Glomerular visceral epithelial cell (primary cell): ENCODE measurements around the gene TCF12.

Source experiments
- DNase-seq: peaks from one replicate; pipeline ENCODE4 v3.0.0-alpha.2; 2016; ENCODE audit errors: extremely low spot score

Gene TCF12

GRCh38 chr15:57297630-57298029 is 379.2 kb downstream of the TCF12 start:
- no peak for DNase-seq

- DNase-seq = no peak
Observed at GRCh38 chr15:57298204-57298603, 379.8 kb downstream of the TCF12 start.

GRCh38 chr15:57298843-57299550 is 380.6 kb downstream of the TCF12 start:
- DNase-seq = no peak

- DNase-seq = no peak
Observed at GRCh38 chr15:57301307-57301706, 382.9 kb downstream of the TCF12 start.

- no peak for DNase-seq
Observed at GRCh38 chr15:57302640-57303257, 384.3 kb downstream of the TCF12 start.

GRCh38 chr15:57305009-57305408 is 386.6 kb downstream of the TCF12 start:
- no peak for DNase-seq

- DNase-seq = peak; percentile 83
Observed at GRCh38 chr15:57306161-57306943, 387.9 kb downstream of the TCF12 start.

GRCh38 chr15:57306944-57307411 is 388.5 kb downstream of the TCF12 start:
- DNase-seq = no peak

GRCh38 chr15:57307527-57308169 is 389.2 kb downstream of the TCF12 start:
- DNase-seq = no peak

- no peak for DNase-seq
Observed at GRCh38 chr15:57308170-57308545, 389.7 kb downstream of the TCF12 start.

- no peak for DNase-seq
Observed at GRCh38 chr15:57309856-57310760, 391.7 kb downstream of the TCF12 start.

GRCh38 chr15:57310876-57311275 is 392.4 kb downstream of the TCF12 start:
- DNase-seq = no peak

GRCh38 chr15:57312006-57312317 is 393.5 kb downstream of the TCF12 start:
- no peak for DNase-seq

- no peak for DNase-seq
Observed at GRCh38 chr15:57312318-57313133, 394.1 kb downstream of the TCF12 start.

- DNase-seq = no peak
Observed at GRCh38 chr15:57313134-57313483, 394.7 kb downstream of the TCF12 start.

GRCh38 chr15:57314221-57314620 is 395.8 kb downstream of the TCF12 start:
- no peak for DNase-seq

GRCh38 chr15:57316451-57316850 is 398.0 kb downstream of the TCF12 start:
- no peak for DNase-seq

- DNase-seq = no peak
Observed at GRCh38 chr15:57319226-57319918, 400.9 kb downstream of the TCF12 start.

- DNase-seq = no peak
Observed at GRCh38 chr15:57319919-57320560, 401.6 kb downstream of the TCF12 start.
